Transverse colon (tissue), 4 donors: ENCODE measurements around the gene GLRA3.

Source experiments
- EP300 ChIP-seq: sonication (generic); formaldehyde crosslinking; IDR thresholded peaks from one replicate; pipeline ENCODE4 v1.6.1; 2017; ENCODE audit warnings: antibody characterized with exemption, low read depth
- POLR2A ChIP-seq: fragments of 450-650 bp; IDR thresholded peaks from one replicate; pipeline ENCODE4 v1.6.1; 2016; ENCODE audit warnings: antibody characterized with exemption, mild to moderate bottlenecking, moderate library complexity
- POLR2AphosphoS5 ChIP-seq, 3 donors: sonication (generic); formaldehyde crosslinking; IDR thresholded peaks; one replicate each; pipeline ENCODE4 v1.6.1; 2016; ENCODE audit warnings: antibody characterized with exemption in 3 of 3
- TF ChIP-seq, protein P1 (sequence below), 5 experiments: fragments of 200-600 bp in 3 of 5; fragments of 450-650 bp in 2 of 5; sonication (generic) in 3 of 5; IDR thresholded peaks; 1 replicate in 2 of 5; 2 replicates in 3 of 5; pipeline ENCODE4 v1.5.1; 2016 to 2017; ENCODE audit warnings: antibody characterized with exemption in 5 of 5, inconsistent platforms in 3 of 5, mild to moderate bottlenecking in 2 of 5, moderate library complexity in 1 of 5

GRCh38 chr4:174734181-174734580 is 94.9 kb downstream of the GLRA3 start:
- TF ChIP-seq, protein P1, sequence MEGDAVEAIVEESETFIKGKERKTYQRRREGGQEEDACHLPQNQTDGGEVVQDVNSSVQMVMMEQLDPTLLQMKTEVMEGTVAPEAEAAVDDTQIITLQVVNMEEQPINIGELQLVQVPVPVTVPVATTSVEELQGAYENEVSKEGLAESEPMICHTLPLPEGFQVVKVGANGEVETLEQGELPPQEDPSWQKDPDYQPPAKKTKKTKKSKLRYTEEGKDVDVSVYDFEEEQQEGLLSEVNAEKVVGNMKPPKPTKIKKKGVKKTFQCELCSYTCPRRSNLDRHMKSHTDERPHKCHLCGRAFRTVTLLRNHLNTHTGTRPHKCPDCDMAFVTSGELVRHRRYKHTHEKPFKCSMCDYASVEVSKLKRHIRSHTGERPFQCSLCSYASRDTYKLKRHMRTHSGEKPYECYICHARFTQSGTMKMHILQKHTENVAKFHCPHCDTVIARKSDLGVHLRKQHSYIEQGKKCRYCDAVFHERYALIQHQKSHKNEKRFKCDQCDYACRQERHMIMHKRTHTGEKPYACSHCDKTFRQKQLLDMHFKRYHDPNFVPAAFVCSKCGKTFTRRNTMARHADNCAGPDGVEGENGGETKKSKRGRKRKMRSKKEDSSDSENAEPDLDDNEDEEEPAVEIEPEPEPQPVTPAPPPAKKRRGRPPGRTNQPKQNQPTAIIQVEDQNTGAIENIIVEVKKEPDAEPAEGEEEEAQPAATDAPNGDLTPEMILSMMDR (IDR thresholded peaks at IDR 0.05), result no peak
- no peak for TF ChIP-seq EP300
- no peak for TF ChIP-seq POLR2A
- no peak for TF ChIP-seq POLR2AphosphoS5 (IDR thresholded peaks at IDR 0.05)
